GM10266 (cell line): ENCODE measurements around the gene TRPM6.

Experiments
- DNase-seq: peaks from one replicate; pipeline ENCODE4 v3.0.0; 2012; ENCODE audit errors: extremely low spot score
- CTCF ChIP-seq: IDR thresholded peaks from 2 replicates; pipeline ENCODE4 v1.5.1; 2012; ENCODE audit warnings: mild to moderate bottlenecking, low read depth; ENCODE audit not compliant: control insufficient read depth, insufficient read depth; ENCODE audit errors: missing control alignments

The TRPM6 gene

GRCh38 chr9:74755355-74755754, 132.4 kb downstream of the TRPM6 start:
- DNase-seq, result no peak
- no peak for TF ChIP-seq CTCF

- no peak for DNase-seq
- TF ChIP-seq CTCF, result no peak
Observed at GRCh38 chr9:74753650-74754049, 134.1 kb downstream of the TRPM6 start.

GRCh38 chr9:74748966-74749365, 138.8 kb downstream of the TRPM6 start:
- TF ChIP-seq CTCF, result no peak
- no peak for DNase-seq

GRCh38 chr9:74742792-74743730, 144.7 kb downstream of the TRPM6 start:
- TF ChIP-seq CTCF, result peak; percentile 55
- no peak for DNase-seq

- DNase-seq, result no peak
- TF ChIP-seq CTCF, result no peak
Observed at GRCh38 chr9:74742191-74742790, 145.4 kb downstream of the TRPM6 start.

- no peak for DNase-seq
- no peak for TF ChIP-seq CTCF
Observed at GRCh38 chr9:74736646-74737045, 151.1 kb downstream of the TRPM6 start.

DNA sequence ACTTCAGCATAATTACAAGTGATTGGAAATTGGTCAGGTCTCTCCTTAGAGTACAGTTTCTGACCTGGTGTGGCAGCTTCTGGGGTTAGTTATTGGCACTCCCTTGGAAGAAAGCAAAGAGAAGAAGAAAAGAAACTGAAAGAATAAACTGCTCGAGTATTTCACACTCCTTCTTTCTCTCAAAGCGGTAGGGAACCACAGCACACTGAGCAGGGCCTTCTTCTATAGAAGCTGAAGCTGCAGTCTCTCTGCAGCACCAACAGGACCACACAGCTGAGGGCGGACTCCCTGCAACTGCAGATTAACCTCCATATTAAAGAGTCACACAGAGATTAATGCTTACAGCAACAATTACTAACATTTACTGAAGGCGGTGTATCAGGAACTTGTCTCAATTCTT, 152.0 kb downstream of the TRPM6 start:
- TF ChIP-seq CTCF, result no peak
- DNase-seq, result no peak
